ENCODE data around the gene OR2W3. TPM values are rescaled to one million over a fixed set of nuclear protein-coding genes. Genes with fewer than 3 reads are reported as not detected.

Gene OR2W3
- total RNA-seq, 4 donors from 2014 or later, result 1.5 to 6.9 (median 2.3) TPM

Other genes with a start within 250 kb of the OR2W3 start
- gene OR13G1, start 215.8 kb upstream of the OR2W3 start, total RNA-seq, result not detected
- not detected for gene OR6F1, start 178.9 kb upstream of the OR2W3 start, total RNA-seq
- not detected for gene OR14K1, start 157.0 kb upstream of the OR2W3 start, total RNA-seq
- gene OR14A2, start 147.4 kb upstream of the OR2W3 start, total RNA-seq, result not detected
- gene OR1C1, start 135.0 kb upstream of the OR2W3 start, total RNA-seq, result not detected
- gene OR14A16, start 71.5 kb upstream of the OR2W3 start, total RNA-seq, result not detected
- not detected for gene OR11L1, start 53.7 kb upstream of the OR2W3 start, total RNA-seq
- gene TRIM58, start 38.4 kb upstream of the OR2W3 start, total RNA-seq, result 10 to 100 TPM in 1 of 4 donors, 1 to 10 TPM in 3; 3.9 to 17.4 (median 6.9) TPM
- gene OR2T8, start 24.7 kb downstream of the OR2W3 start, total RNA-seq, result 1 to 10 TPM in 1 of 4 donors, not detected in 3; 1.0 TPM
- not detected for gene OR2AJ1, start 29.3 kb downstream of the OR2W3 start, total RNA-seq
- 1 to 10 TPM in 1 of 4 donors, under 1 TPM in 1, not detected in 2; 0.63 to 2.2 TPM for gene OR2L8, start 53.3 kb downstream of the OR2W3 start, total RNA-seq
- not detected for gene OR2AK2, start 69.6 kb downstream of the OR2W3 start, total RNA-seq
- gene OR2L5, start 118.1 kb downstream of the OR2W3 start, total RNA-seq, result not detected
- under 1 TPM in 1 of 4 donors, not detected in 3; 0.60 TPM for gene OR2L2, start 134.5 kb downstream of the OR2W3 start, total RNA-seq
- 1 to 10 TPM in 1 of 4 donors, not detected in 3; 1.1 TPM for gene OR2L3, start 151.2 kb downstream of the OR2W3 start, total RNA-seq
- under 1 TPM in 1 of 4 donors, not detected in 3; 0.87 TPM for gene OR2L13, start 199.6 kb downstream of the OR2W3 start, total RNA-seq
- not detected for gene OR2M5, start 249.6 kb downstream of the OR2W3 start, total RNA-seq

Data from tibial nerve (tissue), 4 donors.